MM.1S (cell line): ENCODE results near the gene GP1BA.

Experiments
- DNase-seq: peaks from one replicate; pipeline ENCODE4 v3.0.0-alpha.2; 2015
- H2AFZ ChIP-seq: fragments of 300-600 bp; sonication (generic); 2 replicates; pipeline ENCODE4 v1.6.0; 2016; ENCODE audit warnings: antibody characterized with exemption, low read length
- H3F3A ChIP-seq: fragments of 300-600 bp; sonication (generic); 2 replicates; pipeline ENCODE4 v1.6.1; 2016; ENCODE audit warnings: mild to moderate bottlenecking, antibody characterized with exemption, low read length, moderate library complexity, mixed read lengths; ENCODE audit not compliant: insufficient read depth
- H3K27ac ChIP-seq: fragments of 300-600 bp; sonication (generic); 2 replicates; pipeline ENCODE4 v1.5.1; 2016; ENCODE audit warnings: mild to moderate bottlenecking, low read length
- H3K27me3 ChIP-seq: fragments of 300-600 bp; sonication (generic); replicated peaks from 2 replicates; pipeline ENCODE4 v1.6.0; 2016; ENCODE audit warnings: low read length; ENCODE audit not compliant: insufficient read depth
- H3K36me3 ChIP-seq: fragments of 300-600 bp; sonication (generic); replicated peaks from 2 replicates; pipeline ENCODE4 v1.6.1; 2016; ENCODE audit warnings: mild to moderate bottlenecking, low read length, mixed read lengths; ENCODE audit not compliant: insufficient read depth
- H3K4me1 ChIP-seq: fragments of 300-600 bp; sonication (generic); 2 replicates; pipeline ENCODE4 v1.6.1; 2016; ENCODE audit warnings: low read length, mixed read lengths
- H3K4me2 ChIP-seq: fragments of 300-600 bp; sonication (generic); 2 replicates; pipeline ENCODE4 v1.6.0; 2016; ENCODE audit warnings: low read depth, low read length
- H3K4me3 ChIP-seq: fragments of 300-600 bp; sonication (generic); 2 replicates; pipeline ENCODE4 v1.5.1; 2016; ENCODE audit warnings: low read length, mixed read lengths
- H3K79me2 ChIP-seq: fragments of 300-600 bp; sonication (generic); 2 replicates; pipeline ENCODE4 v1.6.1; 2016; ENCODE audit warnings: mixed run types, low read length, mixed read lengths
- H3K9ac ChIP-seq: fragments of 300-600 bp; sonication (generic); 2 replicates; pipeline ENCODE4 v1.6.1; 2016; ENCODE audit warnings: low read length, mixed read lengths
- H3K9me2 ChIP-seq: fragments of 300-600 bp; sonication (generic); replicated peaks from 2 replicates; pipeline ENCODE4 v1.6.1; 2016; ENCODE audit warnings: mild to moderate bottlenecking, low read length, mixed read lengths; ENCODE audit not compliant: insufficient read depth
- H3K9me3 ChIP-seq: fragments of 300-600 bp; sonication (generic); replicated peaks from 2 replicates; pipeline ENCODE4 v1.6.1; 2016; ENCODE audit warnings: mild to moderate bottlenecking, low read length, mixed read lengths; ENCODE audit not compliant: insufficient read depth
- H4K20me1 ChIP-seq: fragments of 300-600 bp; sonication (generic); 2 replicates; pipeline ENCODE4 v1.6.1; 2016; ENCODE audit warnings: mild to moderate bottlenecking, low read length, moderate library complexity, mixed read lengths; ENCODE audit not compliant: insufficient read depth
- CTCF ChIP-seq: fragments of 300-600 bp; sonication (generic); IDR thresholded peaks from 2 replicates; pipeline ENCODE4 v1.5.1; 2016; ENCODE audit warnings: antibody characterized with exemption, low read length, mixed read lengths
- EZH2 ChIP-seq: fragments of 300-600 bp; sonication (generic); optimal IDR thresholded peaks from 2 replicates; pipeline ENCODE3; 2017; ENCODE audit warnings: low read depth, mild to moderate bottlenecking, antibody characterized with exemption, low read length, mixed read lengths
- EZH2phosphoT487 ChIP-seq: fragments of 300-600 bp; sonication (generic); IDR thresholded peaks from 2 replicates; pipeline ENCODE4 v1.6.1; 2018; ENCODE audit warnings: antibody characterized with exemption, low read length

Gene GP1BA

DNA sequence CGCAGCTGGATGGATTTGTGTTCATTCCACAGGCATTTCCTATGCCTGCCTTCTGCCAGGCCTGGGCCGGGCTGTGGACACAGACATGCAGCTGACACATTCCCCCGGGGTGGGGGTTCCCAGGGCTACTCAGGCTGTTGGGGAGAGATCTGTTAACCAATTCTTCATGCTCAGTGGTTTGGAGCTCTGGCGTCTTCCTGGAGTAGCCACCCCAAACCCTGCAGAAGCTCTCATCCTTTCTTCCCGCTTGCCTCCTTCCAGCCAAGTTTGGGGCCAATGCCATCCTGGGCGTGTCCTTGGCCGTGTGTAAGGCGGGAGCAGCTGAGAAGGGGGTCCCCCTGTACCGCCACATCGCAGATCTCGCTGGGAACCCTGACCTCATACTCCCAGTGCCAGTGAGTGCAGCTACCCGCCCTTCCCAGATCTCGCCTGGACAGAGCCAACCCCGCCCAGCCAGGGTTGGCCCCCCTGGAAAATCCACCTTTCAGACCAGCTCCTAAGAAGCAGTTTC, 21.4 kb downstream of the GP1BA start:
- H3K27ac ChIP-seq, result no peak overlapping the region
- no peak overlapping the region for H3K9ac ChIP-seq
- H3K79me2 ChIP-seq, result peaks cover 6% of the 10 kb centered on the region; the same call in 1 of the 2 replicates
- peaks cover 14% of the 10 kb centered on the region; the same call in 1 of the 2 replicates for H3K4me1 ChIP-seq
- no peak overlapping the region for H3K4me2 ChIP-seq
- H3K9me3 ChIP-seq, result no peaks in the 10 kb centered on the region
- peaks cover 18% of the 10 kb centered on the region for H3F3A ChIP-seq
- no peak overlapping the region for H3K4me3 ChIP-seq
- no peak for DNase-seq
- TF ChIP-seq EZH2 (no peak), EZH2phosphoT487 (no peak), CTCF (no peak)
- H3K27me3 ChIP-seq, result no peaks in the 10 kb centered on the region
- H3K9me2 ChIP-seq, result no peaks in the 10 kb centered on the region
- H4K20me1 ChIP-seq, result no peaks in the 10 kb centered on the region
- no peak overlapping the region for H2AFZ ChIP-seq
- no peaks in the 10 kb centered on the region for H3K36me3 ChIP-seq

GRCh38 chr17:4955091-4955490, 23.0 kb downstream of the GP1BA start:
- no peak for TF ChIP-seq EZH2
- TF ChIP-seq CTCF, result no peak
- TF ChIP-seq EZH2phosphoT487, result no peak
- no peak overlapping the region for H3K9ac ChIP-seq
- no peaks in the 10 kb centered on the region for H4K20me1 ChIP-seq
- H3F3A ChIP-seq, result peaks cover 5% of the 10 kb centered on the region; the same call in 1 of the 2 replicates
- DNase-seq, result no peak
- no peaks in the 10 kb centered on the region for H3K9me3 ChIP-seq
- no peaks in the 10 kb centered on the region for H3K9me2 ChIP-seq
- H3K27me3 ChIP-seq, result no peaks in the 10 kb centered on the region
- peaks cover 14% of the 10 kb centered on the region; the same call in 1 of the 2 replicates for H3K4me1 ChIP-seq
- no peak overlapping the region for H3K27ac ChIP-seq
- no peak overlapping the region for H3K4me3 ChIP-seq
- H2AFZ ChIP-seq, result no peak overlapping the region
- H3K36me3 ChIP-seq, result no peaks in the 10 kb centered on the region
- H3K79me2 ChIP-seq, result peaks cover 5% of the 10 kb centered on the region; the same call in 1 of the 2 replicates
- H3K4me2 ChIP-seq, result no peak overlapping the region

DNA sequence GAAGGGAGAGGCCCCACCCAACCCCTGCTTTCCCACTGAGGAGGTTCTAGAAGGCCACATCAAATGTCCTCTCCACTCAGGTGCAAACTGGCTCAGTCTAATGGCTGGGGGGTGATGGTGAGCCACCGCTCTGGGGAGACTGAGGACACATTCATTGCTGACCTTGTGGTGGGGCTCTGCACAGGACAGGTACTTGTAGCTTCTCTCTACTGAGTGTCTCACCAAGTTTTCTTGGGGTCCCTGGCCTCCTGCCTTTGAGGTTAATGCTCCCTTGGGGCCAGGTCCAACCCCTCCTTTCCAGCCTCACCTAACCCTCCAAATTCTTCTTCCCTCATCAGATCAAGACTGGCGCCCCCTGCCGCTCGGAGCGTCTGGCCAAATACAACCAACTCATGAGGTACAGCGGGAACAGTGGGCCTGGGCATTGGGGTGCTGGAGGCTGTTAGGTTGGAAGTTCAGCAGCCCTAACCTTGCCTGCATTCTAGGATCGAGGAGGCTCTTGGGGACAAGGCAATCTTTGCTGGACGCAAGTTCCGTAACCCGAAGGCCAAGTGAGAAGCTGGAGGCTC, 24.5 kb downstream of the GP1BA start:
- H3K9ac ChIP-seq, result no peak overlapping the region
- H3K4me3 ChIP-seq, result no peak overlapping the region
- no peaks in the 10 kb centered on the region for H3K9me3 ChIP-seq
- no peaks in the 10 kb centered on the region for H3K9me2 ChIP-seq
- H3K4me1 ChIP-seq, result 0 out of 2 replicates have a peak, but pooled peaks cover 2% of the 10 kb centered on the region
- TF ChIP-seq EZH2 (no peak), EZH2phosphoT487 (no peak), CTCF (peak; percentile 53)
- H2AFZ ChIP-seq, result no peak overlapping the region
- no peaks in the 10 kb centered on the region for H3F3A ChIP-seq
- no peaks in the 10 kb centered on the region for H3K36me3 ChIP-seq
- no peak overlapping the region for H3K4me2 ChIP-seq
- no peak overlapping the region for H3K27ac ChIP-seq
- peak; percentile 39 for DNase-seq
- no peaks in the 10 kb centered on the region for H3K27me3 ChIP-seq
- H4K20me1 ChIP-seq, result no peaks in the 10 kb centered on the region
- no peaks in the 10 kb centered on the region for H3K79me2 ChIP-seq
